NCI-H2029 treated with DMSO at 0.1 percent for 48 hours (cell line): ENCODE data around the gene SRRM3.
"Not testable (repeated sequence)": the region's sequence is repeated elsewhere in the genome, so short reads cannot be mapped to it uniquely, and the experiment has no call there.

ENCODE experiments used
- DNase-seq: peaks from one replicate; lab custom pipeline; 2025; lab: John Stamatoyannopoulos, UW

Gene SRRM3

DNA sequence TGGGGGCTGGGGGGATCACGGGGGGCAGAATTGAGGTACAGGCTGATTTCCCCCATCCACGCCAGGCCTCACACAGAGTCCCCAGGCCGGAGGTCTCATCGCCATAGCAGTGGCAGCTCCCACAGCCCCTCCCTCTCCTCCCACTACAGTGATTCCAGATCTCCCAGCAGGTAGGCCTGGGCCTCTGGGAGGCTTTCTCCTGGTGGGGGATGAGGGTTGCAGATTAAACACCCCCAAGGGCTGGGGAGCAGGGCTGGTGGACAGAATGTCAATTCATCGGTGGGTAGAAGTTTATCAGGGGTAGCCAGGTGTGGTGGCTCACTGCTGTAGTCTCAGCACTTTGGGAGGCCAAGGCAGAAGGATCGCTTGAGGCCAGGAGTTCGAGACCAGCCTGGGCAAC is 63.6 kb downstream of the SRRM3 start:
- DNase-seq, result no peak

DNA sequence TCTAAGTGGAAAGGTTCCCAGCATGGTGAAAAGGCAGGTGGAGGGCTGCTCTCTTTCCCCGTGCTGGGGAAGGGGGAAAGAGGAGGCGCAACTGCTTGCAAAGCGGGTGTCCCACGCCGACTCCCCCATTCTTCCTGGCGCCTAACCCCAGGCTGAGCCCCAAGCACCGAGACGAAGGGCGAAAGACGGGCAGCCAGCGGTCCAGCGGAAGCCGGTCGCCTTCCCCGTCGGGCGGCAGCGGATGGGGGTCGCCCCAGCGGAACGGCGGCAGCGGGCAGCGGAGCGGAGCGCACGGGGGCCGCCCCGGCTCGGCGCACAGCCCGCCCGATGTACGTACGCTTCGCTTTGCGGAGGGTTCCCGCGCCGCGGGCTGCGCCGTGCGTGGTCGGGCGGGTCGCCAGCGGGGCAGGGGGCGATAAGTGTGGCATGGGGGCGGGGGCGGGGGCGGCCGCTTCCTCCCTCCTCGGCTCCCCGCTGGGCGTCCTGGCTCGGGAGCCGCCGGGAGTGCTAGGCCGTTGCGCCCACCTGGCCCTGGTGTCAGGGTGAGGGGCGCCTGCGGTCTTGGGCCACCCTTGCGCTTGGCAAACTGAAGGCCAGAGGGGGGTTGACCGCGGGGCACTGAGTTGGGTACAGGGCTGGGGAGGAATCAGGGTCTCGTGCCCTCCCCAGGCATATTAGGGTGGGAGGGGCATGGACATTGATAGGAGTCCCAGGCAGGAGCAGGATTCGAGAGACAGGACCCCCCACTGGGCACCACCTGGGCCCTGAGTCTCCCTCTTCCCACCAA is 65.6 kb downstream of the SRRM3 start:
- DNase-seq, result no peak

DNA sequence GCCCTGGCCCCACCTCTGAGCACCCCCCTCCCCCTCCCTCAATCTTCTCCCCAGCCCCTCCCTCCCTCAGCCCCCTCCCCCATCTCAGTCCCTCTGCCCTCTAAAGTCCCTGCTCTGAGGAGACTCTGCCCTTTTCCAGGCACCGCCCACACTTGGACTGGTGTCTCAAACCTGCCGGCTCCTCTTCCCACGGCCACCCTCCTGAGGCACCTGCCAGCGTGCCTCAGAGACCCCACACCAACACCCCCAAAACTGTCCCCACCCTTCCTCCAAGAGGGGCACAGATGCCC is 66.1 kb downstream of the SRRM3 start:
- no peak for DNase-seq

DNA sequence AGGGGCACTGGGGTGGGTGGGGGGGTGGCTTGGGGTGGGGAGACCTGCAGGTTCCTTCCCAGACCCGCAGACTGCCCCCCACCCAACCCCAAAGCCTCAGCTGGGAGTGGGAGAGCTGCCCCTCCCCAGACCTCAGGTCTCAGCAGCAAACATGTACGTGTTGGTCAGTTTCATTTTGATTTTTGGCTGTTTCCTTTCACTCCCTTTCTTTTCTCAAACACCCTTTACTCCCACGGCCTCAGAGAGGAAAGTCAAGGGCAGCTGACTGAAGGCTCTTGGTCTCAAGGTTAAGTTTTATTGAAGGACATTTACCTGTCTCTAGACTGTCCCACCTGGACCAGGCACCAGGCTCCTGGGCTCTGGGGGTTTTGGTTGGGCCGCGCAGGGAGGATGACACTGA is 66.7 kb downstream of the SRRM3 start:
- no peak for DNase-seq

DNA sequence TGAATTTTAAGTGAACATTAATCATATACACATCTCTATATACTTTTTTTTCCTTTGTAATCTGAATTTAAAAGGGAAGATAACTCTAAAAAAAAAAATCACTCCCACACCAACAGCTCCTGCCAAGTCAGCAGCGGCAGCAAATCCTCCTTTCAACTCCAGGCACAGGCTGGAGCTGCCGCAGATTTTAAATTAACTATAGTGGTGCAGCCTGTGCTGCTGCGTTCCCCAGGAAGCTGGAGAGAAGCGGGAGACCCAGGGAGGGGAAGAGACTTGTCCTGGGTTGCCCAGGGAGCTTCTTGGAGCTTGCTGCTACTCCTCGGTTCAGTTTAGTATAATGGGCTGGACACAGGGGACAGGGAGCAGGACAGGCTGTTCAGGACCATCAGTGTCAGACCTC is 68.2 kb downstream of the SRRM3 start:
- no peak for DNase-seq

DNA sequence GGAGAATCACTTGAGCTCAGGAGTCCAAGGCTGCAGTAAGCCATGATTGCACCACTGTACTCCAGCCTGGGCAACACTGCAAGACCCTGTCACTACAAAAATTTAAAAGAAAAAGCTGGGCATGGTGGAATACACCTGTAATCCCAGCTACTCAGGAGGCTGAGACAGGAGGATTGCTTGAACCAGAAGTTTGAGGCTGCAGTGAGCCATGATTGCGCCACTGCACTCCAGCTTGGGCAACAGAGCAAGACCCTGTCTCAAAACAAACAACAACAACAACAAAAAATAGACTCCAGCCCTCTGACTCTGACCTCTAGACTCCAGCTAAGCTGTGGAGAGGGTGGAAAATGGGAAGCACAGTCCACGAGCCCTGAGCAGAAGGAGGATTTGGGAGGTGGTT is 69.7 kb downstream of the SRRM3 start:
- not testable (repeated sequence) for DNase-seq

DNA sequence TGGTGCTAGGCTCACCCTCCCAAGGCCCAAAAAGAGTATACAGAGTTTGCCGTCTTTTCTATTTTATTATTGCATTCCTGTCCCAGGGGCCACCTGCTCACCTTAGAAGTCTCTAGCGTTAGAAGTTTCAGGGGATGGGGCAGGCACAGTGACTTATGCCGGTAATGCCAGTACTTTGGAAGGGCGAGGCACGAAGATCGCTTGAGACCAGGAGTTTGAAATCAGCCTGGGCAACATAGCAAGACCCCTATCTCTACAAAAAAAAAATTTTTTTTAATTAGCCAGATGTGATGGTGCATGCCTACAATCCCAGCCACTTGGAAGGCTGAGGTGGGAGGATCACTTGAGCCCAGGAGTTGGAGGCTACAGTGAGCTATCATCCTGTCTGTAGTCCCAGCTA is 70.4 kb downstream of the SRRM3 start:
- DNase-seq, result no peak

DNA sequence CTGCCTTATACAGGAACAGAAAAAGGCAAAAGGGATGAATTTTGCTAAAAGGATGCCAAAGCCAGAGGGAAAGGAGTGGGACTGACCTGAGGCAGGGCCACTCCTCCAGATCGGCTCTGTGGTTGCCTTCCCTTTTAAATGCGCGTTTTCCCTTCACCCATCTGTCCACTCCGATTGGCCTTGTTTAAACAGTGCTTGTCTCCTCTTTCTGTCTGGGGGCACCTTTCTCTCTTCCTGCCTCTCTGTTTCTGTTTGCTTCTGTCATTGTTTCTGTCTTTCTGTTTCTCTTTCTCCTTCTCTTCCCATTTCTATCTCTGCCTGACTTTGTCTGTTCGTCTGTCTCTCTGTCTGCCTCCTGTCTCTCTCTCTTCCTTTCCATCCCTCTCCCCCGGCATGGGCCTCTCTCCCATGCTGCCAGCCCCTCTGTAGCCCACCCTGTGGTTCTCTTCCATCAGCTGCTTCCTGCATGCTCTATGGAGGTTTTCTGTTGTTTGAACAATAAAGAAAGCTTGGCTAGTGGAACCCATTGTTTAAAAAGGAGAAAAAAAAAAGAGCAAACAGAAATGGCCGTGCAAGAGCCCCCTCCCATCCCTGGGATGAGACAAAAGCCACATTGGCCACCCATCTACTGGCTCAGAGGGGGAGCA is 71.3 kb downstream of the SRRM3 start:
- no peak for DNase-seq

DNA sequence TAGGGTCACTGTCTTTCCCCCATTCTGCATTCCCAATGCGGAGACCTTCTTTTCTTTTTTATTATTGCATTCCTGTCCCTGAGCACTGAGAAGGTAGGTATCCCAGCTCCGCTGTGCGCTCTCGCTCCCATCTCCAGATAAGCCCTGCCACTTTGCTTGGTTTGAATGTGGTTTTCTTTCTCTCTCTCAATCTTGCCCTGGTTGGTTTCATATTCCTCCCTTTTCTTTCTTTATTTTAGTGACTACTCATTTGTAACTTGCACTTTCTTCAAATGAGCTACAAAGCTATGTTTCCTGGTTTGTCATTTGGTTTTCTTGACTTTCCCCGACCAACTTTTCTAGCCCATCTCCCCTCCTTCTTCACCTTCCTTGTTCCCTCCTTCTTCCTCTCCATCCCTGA is 71.8 kb downstream of the SRRM3 start:
- no peak for DNase-seq

DNA sequence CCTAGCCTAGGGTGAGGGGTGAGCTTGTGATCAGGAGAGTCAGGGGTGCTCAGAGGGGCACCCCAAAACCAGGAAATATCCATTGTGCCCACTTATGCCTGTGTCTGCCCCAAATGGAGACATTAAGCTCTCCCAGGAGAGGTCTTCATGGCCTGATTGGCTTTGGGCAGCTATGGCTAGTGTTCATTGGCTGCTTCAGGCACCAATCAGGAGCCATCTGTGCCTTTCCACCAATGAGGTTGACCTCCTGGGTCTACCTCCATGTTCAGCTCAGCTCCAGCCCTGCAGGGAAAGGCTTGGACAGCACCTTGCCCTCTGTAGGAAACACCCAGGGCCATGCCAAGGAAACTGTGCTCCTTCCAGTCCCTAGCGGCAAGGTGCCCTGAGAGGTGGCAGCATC is 76.8 kb downstream of the SRRM3 start:
- DNase-seq, result no peak

DNA sequence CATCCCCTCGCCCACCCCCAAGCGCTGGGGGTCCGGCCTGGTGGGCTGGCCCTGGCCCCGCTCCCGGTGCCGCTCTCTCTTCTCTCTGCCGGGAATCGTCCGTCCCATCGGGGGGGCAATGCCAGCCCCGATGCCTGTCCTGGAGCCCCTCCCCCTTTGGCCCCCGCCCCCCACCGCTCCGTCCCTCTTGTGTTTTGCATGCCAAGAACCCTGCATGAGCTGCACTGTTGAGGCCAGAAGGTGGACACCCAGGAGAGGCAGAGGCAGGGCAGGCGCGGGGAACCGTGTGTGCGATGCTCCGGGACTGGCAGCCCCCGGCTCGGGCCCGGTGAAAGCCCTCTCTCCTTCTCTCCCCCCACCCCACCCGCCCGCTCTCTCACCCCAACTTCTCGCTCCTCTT is 78.7 kb downstream of the SRRM3 start:
- no peak for DNase-seq

DNA sequence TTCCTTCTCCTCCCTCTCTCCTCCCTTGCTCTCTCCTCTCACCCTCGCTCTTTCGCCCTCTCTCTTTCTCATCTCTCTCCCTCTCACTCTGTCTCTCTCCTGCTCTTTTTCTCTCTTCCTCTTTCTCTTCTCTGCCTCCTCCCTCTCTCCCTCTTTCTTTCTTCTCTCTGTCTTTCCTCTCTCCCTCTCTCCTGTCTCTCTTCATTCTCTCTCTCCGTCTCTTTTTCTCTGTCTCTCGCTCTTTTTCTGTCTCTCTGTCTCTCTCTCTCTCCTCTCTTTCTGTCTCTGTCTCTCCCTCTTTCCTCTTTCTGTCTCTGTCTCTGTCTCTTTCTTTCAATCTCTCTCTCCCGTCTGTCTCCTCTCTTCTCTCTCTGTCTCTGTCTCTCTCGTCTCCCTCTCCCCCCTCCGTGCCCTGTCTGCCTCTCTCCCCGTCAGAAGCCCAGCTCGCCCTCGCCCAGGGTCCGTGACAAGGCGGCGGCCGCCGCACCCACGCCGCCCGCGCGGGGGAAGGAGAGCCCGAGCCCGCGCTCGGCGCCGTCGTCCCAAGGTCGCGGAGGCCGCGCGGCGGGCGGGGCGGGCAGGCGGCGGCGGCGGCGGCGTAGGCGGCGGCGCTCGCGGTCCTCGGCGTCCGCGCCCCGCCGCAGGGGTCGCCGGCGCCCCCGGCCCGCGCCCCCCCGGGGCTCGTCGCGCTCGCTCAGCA is 79.5 kb downstream of the SRRM3 start:
- no peak for DNase-seq

DNA sequence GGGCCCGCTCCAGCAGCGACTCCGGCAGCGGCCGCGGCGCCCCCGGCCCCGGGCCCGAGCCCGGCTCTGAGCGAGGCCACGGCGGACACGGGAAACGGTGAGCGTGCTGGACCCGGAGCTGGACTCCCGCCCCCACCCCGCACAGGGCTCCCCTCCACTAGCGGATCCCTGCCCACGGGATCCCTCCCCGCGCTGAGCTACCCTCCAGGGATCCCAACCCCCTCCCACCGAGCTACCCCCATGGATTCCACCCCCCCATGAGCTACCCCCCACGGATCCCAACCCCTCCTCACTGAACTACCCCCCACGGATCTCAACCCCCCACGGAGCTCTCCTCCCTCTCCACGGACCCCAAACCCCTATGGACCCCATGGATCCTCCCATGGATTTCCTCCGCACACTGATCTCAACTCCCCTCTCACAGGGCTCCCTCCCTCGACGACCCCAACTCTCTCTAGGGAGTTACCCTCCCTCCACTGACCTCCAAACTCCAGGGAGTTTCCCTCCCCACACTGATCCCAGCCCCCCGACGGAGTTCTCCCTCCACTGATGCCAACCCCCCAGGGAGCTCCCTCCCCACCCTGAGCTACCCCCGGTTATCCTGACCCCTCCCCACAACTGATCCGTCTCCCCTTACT is 80.1 kb downstream of the SRRM3 start:
- DNase-seq, result no peak

DNA sequence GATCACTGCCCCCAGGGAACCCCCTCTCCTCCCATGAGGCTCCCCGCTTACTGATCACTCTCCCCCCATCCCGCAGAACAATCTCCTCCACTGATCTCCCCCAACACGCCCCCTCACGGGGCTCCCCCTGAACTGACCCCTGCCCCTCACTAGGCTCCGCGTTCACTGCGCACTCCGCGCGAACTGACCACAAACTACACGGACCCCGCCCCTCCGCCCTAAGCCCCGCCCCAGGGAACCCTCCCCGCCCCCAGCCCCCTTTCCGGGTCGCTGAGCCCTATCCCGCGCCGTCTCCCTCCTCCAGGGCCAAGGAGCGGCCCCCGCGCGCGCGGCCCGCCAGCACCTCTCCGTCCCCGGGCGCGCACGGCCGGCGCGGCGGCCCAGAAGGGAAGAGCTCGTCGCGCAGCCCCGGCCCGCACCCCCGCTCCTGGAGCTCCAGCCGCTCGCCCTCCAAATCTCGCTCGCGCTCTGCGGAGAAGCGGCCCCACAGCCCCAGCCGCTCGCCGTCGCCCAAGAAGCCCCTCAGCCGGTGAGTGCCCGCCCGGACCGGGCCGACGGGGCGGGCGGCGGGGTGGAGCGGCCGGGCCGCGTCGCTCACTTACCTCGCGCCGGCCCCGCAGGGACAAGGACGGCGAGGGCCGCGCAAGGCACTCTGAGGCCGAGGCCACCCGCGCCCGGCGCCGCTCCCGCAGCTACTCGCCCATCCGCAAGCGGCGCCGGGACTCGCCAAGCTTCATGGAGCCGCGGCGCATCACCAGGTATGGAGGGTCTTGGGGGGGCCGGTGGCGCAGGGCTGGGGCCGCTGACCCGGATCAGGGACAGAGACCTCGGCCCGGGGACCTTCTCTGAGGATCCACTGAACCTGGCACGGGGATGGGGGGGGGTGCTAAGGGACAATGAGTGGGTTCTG is 80.9 kb downstream of the SRRM3 start:
- no peak for DNase-seq

DNA sequence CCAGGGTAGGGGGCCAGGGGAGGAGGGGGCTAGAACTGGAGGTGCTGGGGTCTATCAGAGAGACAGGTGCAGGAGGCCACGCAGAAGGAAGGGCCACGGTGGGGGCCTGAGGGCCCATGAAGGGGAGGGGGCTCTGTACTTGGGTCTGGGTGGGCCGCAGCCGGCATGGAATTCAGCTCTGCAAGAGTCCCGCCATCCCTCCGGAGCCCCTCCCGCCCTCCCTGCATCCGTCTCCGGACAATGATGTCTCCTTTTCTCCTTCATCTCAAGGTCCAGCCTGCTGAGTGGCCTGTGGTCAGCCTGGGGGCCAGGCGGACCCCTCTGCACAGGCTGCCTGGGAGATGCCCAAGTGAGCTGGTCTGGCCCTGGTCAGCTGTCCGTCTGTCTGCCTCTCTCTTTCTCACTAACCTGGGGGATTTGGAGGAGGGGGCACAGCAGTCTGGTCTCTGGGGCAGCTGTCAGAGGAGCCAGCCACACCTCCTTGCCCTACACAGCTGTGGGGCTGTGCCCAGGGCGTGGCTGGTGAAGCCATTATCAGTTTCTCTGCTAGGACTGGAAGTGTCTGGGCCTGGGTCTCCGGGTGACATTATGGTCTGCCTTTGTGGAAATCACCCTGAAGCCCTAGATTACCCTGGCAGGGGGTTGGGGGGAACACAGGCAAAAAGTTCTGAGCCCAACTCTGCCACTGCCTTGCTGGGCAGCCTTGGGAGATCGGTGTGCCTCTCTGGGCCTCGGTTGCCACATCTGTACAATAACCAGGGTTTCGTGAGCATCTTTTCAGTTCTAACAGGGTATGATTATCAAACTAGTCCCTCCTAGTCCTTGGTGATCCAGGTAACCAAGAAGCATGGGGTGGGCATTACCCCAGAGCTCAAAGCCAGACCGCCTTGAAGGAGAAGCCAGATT is 81.8 kb downstream of the SRRM3 start:
- no peak for DNase-seq

DNA sequence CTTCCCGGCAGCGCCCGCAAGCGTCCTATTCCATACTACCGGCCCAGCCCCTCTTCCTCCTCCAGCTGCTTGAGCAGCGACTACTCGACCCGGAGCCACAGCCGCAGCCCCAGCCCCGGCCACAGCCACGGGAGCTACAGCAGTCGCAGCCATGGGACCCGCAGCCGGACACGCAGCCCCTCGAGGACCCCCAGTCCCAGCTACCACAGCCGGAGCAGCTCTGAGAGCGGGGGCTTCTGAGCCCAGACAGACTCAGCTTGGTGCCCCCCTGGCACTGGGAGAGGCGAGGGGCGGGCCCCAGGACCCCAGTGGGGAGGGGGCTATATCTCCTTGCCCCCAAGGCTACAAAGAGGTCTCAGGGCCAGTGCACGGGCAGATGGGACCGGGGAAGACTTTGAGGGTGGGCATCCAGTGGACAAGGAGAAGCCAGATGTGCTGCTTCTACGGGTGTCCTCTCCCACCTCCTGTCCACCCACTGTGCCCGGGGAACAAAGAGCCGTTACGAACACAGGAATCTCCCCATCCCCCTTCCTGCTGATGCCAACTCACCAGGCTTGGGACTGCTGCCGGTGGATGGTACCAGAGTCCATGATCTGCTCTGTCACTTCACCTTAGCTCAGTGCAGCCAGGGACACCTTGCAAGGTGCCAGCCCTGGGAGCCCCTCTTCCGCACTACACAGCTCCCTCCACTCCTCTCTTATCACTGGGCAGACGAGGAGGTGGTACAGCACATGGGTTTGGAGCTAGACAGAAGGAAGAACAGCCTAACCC is 84.1 kb downstream of the SRRM3 start:
- no peak for DNase-seq

DNA sequence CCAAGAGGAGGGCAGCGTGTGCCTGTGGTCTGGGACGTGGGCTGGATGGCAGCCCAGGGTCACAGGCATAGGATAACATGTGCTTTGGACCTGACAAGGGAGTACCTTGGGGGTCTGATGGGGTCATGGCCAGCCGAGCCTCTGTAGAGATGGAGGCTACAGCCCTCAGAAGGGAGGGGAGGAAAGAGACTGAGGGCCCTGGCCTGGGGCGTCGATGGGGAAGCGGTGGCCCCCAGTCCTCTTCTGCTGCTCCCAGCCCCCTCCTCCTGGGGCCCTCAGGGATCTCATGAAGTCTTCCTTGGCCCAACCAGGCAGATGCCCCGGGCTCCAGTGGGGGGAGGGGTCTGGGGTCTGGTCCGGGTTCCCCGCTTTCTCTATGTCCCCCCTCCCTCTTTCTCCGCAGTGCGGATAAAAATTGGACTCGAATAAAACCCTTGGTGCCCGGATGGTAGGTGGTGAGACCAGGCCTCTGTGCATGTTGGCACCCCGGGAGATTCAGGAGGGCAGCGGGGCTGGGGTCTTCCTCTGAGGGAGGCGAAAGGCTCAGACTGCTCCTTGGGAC is 85.2 kb downstream of the SRRM3 start:
- DNase-seq, result no peak

DNA sequence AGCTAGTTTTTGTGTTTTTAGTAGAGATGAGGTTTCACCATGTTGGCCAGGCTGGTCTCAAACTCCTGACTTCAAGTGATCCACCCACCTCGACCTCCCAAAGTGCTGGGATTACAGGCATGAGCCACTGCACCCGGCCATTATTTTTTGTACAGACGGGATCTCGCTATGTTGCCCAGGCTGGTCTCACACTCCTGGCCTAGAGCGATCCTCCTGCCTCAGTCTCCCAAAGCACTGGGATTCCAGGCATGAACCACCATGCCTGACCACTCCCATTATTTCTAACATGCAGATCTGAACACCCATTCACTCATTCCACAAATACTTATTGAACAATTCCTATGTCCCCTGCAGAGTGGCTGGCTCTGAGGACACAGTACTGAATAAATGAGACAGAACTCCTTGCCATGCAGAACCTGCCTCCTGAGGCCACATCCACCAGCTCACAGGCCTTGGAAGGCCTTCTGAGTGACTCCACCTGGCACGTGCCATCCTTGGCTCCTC is 89.2 kb downstream of the SRRM3 start:
- DNase-seq, result not testable (repeated sequence)
